HG03064 (cell line): ENCODE data around the gene BRF1.

Experiments
- ATAC-seq: cut with Tn5 transposase; IDR thresholded peaks from one replicate; pipeline ENCODE4 v1.9.1; 2021; ENCODE audit warnings: low read depth; ENCODE audit not compliant: unreplicated experiment

Gene BRF1

GRCh38 chr14:105247026-105247425 is 53.8 kb downstream of the BRF1 start:
- no peak for ATAC-seq

- ATAC-seq = no peak
Observed at GRCh38 chr14:105244334-105244733, 56.5 kb downstream of the BRF1 start.

- no peak for ATAC-seq
Observed at GRCh38 chr14:105241641-105242040, 59.2 kb downstream of the BRF1 start.

- no peak for ATAC-seq
Observed at GRCh38 chr14:105240811-105241576, 59.8 kb downstream of the BRF1 start.

- no peak for ATAC-seq
Observed at GRCh38 chr14:105229099-105229655, 71.6 kb downstream of the BRF1 start.

- no peak for ATAC-seq
Observed at GRCh38 chr14:105228562-105228961, 72.2 kb downstream of the BRF1 start.

- no peak for ATAC-seq
Observed at GRCh38 chr14:105227346-105227745, 73.5 kb downstream of the BRF1 start.

- no peak for ATAC-seq
Observed at GRCh38 chr14:105226198-105226597, 74.6 kb downstream of the BRF1 start.

GRCh38 chr14:105224845-105225570 is 75.8 kb downstream of the BRF1 start:
- no peak for ATAC-seq

GRCh38 chr14:105223770-105224544 is 76.8 kb downstream of the BRF1 start:
- ATAC-seq = no peak

GRCh38 chr14:105223260-105223659 is 77.5 kb downstream of the BRF1 start:
- no peak for ATAC-seq

GRCh38 chr14:105221598-105222178 is 79.1 kb downstream of the BRF1 start:
- ATAC-seq = no peak

- no peak for ATAC-seq
Observed at GRCh38 chr14:105220699-105221597, 79.9 kb downstream of the BRF1 start.

GRCh38 chr14:105219753-105220152 is 81.0 kb downstream of the BRF1 start:
- ATAC-seq = no peak

- ATAC-seq = no peak
Observed at GRCh38 chr14:105219043-105219612, 81.7 kb downstream of the BRF1 start.

GRCh38 chr14:105218611-105219010 is 82.2 kb downstream of the BRF1 start:
- ATAC-seq = no peak

- ATAC-seq = no peak
Observed at GRCh38 chr14:105217774-105218173, 83.0 kb downstream of the BRF1 start.

GRCh38 chr14:105216490-105217247 is 84.1 kb downstream of the BRF1 start:
- ATAC-seq = no peak

GRCh38 chr14:105215602-105216001 is 85.2 kb downstream of the BRF1 start:
- ATAC-seq = no peak
